RCC 7860 (cell line): ENCODE results near the gene SDK1.
"Not testable (repeated sequence)": the region's sequence is repeated elsewhere in the genome, so short reads cannot be mapped to it uniquely, and the experiment has no call there.

ENCODE experiments used
- DNase-seq: peaks from one replicate; pipeline ENCODE4 v3.0.0-alpha.2; 2015; ENCODE audit warnings: low spot score
- FAIRE-seq: peaks from 2 replicates; lab custom pipeline; 2012; peaks lifted over from hg19 to GRCh38; lab: Jason Lieb, UNC

The SDK1 gene

DNA sequence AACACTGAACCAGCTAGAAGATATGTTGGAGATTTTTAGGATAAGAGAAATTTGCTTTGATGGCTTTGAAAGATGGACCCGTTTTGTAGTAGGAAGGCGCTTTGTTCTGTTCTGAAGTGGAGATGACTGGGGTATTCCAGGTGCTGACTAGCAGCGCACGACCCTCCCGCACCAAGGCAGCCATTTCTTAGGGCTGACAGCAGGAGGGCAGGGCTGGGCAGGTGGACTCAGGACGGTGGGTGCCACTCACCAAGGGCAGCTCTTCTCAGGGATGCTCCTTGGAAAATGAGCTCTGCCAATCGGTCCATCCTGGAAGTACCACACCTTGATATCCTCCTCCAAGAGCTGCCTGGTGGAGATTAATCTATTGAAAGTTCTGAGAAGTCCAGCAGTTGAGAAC lies 917.4 kb downstream of the SDK1 start:
- DNase-seq (no peak), FAIRE-seq (no peak)

DNA sequence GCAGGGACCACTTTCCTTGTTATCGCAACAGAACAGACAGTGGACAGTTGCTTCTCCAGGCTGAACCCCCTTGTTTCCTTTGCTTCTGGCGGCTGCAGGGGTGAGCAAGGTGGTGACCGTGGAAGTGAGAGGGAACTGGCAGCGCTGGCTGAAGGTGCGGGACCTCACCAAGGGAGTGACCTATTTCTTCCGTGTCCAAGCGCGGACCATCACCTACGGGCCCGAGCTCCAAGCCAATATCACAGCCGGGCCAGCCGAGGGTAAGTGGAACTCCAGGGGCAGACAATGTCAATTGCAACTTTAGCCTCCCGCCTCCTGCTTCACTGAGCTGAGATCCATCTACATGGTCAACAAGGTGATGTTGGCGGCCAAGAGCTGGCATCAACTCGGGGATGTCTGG lies 919.0 kb downstream of the SDK1 start:
- no peak for FAIRE-seq
- no peak for DNase-seq

DNA sequence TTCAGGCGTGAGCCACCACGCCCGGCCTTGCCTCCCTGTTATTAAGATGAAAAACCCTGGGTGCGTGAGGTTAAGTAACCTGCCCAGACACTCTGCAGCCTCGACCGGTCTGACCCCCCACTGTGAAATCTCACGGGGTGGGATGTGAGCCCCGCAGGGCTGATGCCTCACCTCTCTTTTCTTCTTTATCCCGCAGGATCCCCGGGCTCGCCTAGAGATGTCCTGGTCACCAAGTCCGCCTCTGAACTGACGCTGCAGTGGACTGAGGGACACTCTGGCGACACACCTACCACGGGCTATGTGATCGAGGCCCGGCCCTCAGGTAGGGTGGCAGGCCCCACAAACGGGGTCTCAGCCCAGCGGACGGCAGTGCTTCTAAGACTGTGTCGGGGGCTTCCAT lies 920.0 kb downstream of the SDK1 start:
- no peak for FAIRE-seq
- no peak for DNase-seq

DNA sequence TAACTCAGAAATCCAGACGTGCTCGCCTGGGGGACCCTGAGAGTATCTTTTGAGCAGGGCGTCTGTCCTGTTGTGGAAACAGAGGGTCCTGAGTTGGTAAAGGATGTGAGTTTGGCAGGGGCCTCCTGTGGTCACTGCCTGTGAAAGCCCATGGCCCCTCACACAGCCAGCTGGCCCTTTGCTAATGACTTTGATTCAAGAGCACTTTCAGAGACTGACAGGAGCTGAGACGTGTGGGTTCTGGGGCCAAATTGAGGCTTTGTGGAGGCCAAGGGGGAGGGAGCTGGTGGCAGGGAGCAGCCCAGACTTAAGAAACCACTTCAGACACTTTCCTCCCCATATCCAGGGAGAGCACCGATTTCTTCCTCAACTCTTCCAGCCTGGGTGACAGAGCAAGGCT lies 921.6 kb downstream of the SDK1 start:
- no peak for FAIRE-seq
- no peak for DNase-seq

DNA sequence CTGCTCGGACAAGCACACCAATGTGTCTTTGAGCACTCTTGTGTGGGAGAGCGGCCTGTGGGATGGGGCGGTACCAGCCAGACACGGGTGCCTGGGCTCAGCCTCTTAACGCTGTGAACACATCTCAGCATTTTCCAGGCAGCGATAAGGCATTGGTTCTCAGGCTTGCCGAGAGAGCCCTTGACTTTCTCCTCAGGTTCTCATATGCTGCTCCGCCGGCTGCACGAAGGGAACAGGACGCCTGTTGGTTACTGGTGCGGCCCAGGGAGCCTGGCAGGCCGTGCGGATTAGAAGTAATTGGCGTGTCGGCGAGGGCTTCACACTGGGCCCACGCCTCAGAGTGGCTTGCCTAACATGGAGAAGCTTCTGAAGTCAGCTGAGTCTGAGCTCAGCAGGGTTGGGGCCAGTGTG lies 924.3 kb downstream of the SDK1 start:
- no peak for DNase-seq
- no peak for FAIRE-seq

DNA sequence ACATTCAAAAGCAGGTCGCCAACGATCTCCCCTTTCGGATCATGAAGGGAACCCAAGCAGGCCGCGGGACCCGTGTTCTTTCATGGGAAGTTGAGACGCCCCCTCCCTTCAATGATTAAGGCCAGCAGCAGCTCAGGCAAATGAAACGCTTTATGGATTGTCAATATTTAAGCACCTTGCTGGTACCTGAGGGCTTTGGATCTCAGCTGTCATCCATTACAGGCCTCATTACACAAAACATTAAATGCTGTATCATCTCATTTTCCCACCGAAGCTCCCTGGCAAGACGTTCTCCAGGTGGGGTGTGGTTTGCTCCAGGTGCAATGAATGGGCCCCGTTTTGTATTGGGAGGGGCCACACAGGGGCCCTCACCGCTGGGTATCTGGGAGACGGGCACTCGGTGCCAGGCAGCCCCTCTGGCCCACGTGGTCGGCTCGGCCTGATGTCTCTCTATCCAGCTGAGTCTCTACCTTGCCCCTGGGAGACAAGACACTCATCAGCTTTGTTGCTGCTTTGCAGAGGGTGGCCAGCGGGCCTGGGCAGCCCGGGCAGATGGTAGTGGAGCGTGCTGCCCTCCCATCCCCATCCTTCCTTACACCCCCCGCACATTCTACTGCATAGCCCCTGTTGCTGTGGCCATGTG lies 925.0 kb downstream of the SDK1 start:
- FAIRE-seq (no peak), DNase-seq (no peak)

DNA sequence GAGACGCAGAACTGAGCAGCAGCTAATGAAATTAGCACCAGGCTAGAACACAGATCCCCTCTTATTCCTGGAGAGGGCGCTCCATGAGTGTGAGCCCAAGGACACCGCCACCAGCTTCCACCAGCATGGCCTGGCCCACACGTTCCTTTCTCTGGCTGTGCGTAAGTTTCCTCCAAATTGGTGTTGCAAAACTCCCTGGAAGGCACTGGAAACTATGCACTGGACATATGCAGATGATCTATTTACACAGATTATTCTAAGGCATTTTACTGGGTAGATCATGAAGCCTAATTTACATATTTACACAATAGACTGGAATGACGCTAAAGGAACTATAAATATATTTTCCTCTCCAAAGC lies 925.5 kb downstream of the SDK1 start:
- DNase-seq (no peak), FAIRE-seq (no peak)

DNA sequence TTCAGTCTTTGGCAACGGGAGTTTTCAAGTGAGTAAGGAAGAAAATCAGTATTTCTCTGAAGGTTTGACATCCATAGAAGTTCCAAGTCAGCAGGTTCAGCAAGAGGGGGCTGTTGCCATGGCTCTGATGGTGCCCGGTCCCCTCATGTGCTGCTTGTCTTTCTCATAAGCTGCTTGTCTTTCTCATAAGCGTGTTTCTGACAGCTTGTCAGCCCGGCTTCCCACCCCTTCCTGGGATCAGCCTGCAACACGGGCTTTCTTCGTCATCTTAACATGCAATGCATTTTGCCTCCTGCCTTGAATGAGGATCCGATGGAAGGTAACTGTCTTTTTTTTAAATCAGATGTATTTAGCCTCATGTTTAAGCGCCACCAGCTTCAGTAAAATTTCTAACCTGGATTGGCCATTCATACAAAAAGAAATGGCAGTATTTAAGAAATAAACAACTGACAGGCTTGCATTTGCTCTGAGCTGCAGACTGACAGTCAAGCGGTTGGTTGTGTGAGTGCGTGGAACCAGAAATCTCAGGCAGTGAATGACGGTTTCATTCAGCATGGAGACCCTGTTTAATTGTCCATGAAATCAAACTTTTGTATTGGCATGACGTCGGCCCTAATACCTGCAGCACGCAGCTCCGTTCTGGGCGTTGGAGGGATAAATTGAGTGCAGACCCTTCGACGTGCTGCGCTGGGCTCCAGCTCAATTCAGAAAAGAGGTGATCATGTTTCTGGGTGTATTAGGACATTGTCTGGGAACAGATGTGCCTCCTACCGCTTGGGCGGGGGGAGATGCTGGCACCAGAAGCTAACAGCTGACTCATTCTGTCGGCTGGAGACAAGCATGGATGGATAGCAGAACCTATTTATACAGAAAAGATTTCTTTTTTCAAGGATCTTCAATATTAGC lies 926.3 kb downstream of the SDK1 start:
- no peak for FAIRE-seq
- no peak for DNase-seq

DNA sequence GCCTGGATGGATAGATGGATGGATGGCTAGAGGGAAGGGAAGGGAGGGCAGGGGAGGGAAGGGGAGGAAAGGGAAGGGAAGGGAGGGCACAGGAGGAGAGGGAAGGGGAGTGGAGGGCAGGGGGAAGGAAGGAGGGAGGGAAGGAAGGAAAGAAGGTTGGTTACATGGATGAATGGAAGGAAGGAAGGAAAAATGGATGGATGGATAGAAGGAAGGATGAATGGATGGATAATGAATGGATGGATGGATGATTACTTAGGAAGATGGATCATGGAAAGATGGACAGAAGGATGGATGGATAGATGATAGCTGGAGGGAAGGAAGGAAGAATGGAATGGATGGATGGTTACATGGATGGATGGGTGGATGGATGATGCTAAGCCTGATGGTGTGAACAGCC lies 929.3 kb downstream of the SDK1 start:
- no peak for FAIRE-seq

DNA sequence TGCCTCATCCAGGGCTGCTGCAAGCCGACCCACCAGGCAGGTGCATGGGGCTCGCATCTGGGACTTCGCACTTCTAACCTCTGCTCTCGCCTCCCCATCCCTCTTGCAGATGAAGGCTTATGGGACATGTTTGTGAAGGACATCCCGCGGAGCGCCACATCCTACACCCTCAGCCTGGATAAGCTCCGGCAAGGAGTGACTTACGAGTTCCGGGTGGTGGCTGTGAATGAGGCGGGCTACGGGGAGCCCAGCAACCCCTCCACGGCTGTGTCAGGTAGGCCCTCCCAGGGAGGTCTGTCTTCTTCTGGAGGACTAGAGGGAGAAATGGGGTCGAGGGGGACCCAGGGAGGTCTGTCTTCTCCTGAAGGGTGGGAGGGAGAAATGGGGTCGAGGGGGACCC lies 932.1 kb downstream of the SDK1 start:
- FAIRE-seq: no peak
- no peak for DNase-seq

More for the DNA sequence above, 929.3 kb downstream of the SDK1 start:
- no peak for DNase-seq

DNA sequence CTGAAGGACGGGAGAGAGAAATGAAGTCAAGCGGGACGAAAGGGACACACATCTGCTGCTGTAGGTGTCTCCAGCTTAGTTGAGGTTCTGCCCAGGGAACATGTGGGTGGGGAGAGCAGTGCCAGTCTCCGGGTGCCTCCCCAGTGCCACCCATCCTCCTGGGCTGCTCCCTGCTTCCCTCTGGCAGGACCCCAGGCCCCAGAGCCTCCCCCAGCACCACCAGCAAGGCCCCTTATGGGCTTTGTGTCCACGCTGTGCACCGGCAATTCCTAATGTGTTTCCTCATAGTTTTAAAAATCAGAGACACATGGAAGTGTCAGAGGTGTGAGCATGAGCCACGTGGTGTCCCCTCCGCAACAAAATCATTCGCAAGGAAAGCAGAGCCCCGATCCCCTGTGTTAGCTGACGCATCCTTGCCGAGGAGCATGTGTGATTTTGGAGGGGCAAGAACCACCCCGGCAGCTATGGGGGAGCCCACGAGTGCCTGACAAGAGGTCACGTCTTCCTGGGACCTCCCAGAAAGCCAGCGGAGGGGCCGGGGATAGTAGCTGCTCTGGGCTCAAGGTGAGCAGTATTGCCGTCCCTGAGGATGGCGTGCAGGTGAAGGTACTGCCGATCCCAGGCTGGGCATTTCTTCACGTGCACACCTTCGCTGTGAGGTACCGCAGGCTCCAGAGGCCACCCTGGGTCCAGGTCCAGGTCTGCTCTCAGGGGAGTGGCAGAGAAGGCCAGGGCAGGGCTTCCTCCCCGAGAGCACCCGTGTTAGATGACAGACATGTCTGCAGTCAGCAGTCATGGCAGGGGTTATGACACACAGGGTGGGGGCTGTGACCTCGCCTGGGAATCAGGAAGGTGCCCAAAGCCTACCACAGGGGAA lies 932.8 kb downstream of the SDK1 start:
- FAIRE-seq: no peak
- DNase-seq: no peak

DNA sequence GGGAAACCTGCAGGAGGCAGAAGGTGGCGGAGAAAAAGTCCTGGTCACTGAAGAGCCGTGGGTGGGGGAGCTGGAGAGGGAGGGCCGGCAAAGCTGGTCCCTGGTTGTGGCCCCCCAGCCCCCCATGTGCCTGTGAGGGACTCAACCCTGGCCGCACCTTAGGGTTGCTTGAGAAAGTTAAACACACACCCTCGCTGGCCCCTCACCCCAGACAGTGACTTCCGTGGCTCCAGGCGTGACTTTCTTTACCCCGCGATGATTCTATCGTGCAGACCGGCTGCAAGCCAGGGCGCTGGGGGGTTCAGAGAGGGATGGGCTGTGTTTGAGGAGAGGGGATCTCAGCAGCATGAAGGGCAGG lies 933.4 kb downstream of the SDK1 start:
- no peak for DNase-seq
- no peak for FAIRE-seq

DNA sequence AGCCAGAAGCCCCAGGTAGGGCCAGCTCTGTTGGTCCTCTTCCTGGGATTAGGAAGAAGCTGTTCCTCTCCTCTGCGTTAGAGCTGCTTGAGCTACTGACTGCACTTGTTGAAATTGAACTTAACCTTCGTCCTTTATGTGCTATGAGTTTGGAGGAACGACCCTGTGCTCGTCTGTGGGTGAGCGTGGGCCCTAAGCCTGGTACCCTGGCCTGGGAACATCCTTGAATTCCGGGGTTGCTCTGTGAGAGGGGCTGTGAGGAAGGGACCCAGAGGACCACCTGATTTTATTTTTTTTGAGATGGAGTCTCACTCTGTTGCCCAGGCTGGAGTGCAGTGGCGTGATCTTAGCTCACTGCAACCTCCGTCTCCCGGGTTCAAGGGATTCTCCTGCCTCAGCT lies 933.8 kb downstream of the SDK1 start:
- FAIRE-seq: no peak

DNA sequence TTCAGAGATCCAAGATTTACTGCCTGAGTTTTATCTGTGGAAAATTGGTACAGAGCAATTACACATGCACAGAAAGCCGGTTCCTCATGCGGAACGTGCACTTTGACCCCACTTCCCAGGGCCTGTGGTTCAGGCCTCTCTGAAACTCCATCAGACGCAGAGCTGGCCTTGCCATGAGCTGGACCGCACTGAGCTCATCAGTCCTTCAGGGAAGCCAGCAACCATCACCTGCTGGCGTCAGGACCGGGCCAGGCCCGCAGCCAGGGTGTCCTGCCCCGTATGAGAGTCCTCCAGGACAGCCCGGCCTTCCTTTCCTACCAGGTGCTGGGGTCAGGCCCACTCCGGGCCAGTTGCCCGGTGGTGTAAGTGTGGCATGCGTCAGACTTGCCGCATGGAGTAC lies 934.5 kb downstream of the SDK1 start:
- FAIRE-seq (no peak), DNase-seq (no peak)

More for the DNA sequence above, 933.8 kb downstream of the SDK1 start:
- no peak for DNase-seq

DNA sequence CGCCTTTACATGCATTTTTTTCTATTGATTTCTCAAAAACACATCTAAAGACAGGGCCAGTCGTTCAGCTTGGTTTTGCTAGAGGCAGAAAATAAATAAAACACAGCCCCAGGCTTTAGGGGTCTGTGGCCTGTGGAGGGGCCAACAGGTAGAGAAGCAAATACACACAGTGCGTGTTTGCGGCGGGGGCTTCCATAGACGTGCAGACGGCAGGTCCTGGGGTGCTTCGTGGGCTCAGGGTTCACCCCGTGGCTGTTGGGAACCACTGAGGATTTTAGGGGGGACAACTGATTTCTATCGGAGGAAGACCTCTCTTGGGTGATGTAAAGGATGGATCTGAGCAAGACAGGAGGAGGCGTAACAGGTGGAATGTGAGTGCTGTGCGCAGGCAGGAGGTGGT lies 935.3 kb downstream of the SDK1 start:
- no peak for FAIRE-seq
- no peak for DNase-seq

DNA sequence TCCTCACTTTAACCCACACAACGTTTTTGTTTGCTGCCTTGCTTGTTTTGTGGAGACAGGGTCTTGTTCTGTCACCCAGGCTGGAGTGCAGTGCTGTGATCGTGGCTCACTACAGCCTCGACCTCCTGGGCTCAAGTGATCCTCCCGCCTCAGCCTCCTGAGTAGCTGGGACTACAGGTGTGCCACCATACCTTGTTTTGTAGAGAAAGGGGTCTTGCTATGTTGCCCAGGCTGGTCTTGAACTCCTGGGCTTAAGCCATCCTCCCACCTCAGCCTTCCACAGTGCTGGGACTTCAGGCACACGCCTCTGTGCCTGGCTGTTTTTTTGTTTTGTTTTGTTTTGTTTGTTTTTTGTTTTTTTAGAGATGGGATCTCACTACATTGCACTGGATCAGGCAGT lies 935.8 kb downstream of the SDK1 start:
- not testable (repeated sequence) for FAIRE-seq

DNA sequence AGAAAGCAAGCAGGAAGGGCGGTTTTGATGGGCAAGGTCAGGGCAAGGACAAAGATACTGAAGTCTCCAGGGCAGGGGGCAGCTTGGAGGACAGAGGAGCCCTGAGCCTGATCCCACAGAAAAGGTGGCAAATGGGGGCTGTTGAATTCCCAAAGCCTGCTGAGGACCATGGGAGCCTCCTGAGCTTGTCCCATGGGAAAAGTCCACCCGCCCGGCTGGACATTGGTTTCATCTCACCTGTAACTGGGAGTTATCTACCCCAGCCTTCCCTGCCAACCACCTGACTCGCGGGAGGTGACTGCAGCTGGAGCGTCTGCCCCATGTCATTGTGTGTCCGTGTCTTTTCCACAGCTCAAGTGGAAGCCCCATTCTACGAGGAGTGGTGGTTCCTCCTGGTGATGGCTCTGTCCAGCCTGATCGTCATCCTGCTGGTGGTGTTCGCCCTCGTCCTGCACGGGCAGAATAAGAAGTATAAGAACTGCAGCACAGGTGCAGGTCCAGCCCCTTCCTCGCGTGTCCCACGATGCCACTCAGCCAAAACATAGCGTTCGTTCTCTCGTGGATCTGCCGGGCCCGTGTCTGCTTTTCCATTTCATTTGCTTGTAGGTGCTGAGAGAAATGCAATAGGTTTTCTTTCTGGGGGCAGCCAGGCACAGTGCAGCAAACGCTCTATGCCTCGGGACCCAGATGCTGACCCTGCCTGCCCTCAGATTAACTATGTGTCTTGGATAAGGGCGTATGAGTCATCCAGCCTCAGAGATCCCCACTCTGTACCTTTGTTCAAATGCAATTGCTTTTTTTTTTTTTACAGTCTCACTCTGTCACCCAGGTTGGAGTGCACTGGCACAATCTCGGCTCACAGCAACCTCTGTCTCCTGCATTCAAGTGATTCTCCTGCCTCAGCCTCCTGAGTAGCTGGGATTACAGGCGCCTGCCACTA lies 936.5 kb downstream of the SDK1 start:
- DNase-seq: no peak
- FAIRE-seq: no peak

More for the DNA sequence above, 935.8 kb downstream of the SDK1 start:
- DNase-seq: not testable (repeated sequence)

DNA sequence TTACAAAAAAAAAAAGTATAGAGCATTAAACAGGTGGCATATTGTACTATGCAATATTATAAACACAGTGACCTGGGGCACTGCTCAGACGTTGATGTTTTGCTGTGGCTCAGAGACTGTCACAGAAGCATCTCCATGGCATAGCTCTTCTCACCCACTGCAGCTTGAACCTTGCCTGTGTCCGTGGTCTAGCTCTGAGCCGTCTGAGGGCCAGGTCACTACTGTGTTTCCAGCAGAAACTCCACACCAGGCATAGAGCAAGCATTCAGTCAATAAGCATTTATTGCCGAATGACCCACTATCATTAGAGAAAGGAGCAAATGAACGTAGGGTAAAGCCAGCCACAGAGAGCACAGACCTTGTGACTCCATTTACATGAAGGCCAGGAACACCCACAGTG lies 937.8 kb downstream of the SDK1 start:
- DNase-seq (no peak), FAIRE-seq (no peak)

DNA sequence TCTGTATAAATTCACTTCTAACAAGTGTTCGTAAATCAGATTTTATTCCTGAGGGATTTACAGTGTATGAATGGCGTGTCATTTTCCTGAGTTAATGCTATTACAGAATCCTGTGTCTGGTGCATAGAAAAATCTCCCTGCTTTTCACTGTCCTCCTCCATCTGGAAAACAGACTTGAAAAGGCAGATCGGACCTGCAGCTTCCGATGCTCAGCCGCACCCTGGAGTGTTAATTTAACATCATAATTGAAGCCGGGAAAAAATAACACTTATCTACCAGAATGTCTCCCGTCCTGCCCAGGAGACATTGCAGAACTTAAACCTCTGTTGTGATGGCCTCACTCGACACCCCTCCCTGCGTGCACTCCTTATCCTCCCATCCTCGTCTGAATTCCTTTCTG lies 939.0 kb downstream of the SDK1 start:
- FAIRE-seq (no peak), DNase-seq (no peak)

DNA sequence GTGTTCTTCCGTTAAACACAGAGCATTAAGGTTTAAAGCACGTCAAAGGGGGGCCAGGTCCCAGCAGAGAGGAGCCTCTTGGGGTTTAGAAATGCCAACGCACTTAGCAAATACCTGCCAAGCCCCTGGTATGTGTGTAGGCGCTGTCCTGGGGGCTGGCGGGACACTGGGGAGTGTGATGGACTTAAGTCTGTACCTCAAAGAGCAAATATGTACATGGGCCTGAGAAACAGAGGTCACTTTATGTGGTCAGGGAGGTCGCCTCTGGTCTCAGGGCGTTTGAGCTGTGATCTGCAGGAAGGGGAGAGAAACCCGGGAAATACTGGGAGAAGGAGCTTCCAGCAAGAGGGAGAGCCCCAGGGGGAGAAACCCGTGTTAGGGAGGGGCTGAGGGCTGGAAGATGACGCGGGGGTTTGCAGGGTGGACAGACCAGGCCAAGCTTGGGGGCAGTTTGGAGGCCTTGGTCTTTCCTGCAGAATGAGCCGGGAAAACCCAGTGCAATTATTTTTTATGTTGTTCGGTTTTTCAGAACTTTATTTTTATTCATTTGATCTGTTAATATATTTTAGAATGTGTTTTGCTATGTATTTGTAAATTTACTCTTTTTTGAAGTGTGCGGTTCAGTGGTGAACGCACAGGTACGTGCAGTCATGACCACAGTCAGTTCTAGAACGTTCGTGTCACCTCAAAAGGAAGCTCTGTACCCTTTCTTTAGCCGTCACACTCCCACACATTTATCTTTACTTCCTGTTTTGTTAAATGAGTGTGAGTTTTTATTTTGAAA lies 939.7 kb downstream of the SDK1 start:
- no peak for FAIRE-seq
- no peak for DNase-seq
